Spleen (tissue), 11 donors: ENCODE measurements around the gene ENDOD1. TPM values are rescaled to one million over a fixed set of nuclear protein-coding genes. Genes with fewer than 3 reads are reported as not detected.

Experiments used
- DNase-seq: peaks from one replicate; pipeline ENCODE4 v3.0.0-alpha.2; 2020
- H3K27ac ChIP-seq, 8 donors: fragments of 200-600 bp; sonication (generic) in 7 of 8; 1 replicate in 4 of 8; 2 replicates in 4 of 8; pipeline versions ENCODE4 v1.5.0 to v1.8.0; 2016 to 2021; ENCODE audit warnings: inconsistent platforms in 4 of 8, mild to moderate bottlenecking in 4 of 8, moderate library complexity in 1 of 8
- H3K27me3 ChIP-seq, 7 donors: fragments of 200-600 bp; sonication (generic) in 6 of 7; replicated peaks in 1 of 7; 1 replicate in 4 of 7; 2 replicates in 3 of 7; pipeline versions ENCODE4 v1.5.0 to v1.8.0; 2016 to 2021; ENCODE audit warnings: inconsistent platforms in 3 of 7, mild to moderate bottlenecking in 1 of 7
- H3K36me3 ChIP-seq, 6 donors: fragments of 200-600 bp; sonication (generic) in 5 of 6; 1 replicate in 4 of 6; 2 replicates in 2 of 6; pipeline versions ENCODE4 v1.5.0 to v1.8.0; 2016 to 2021; ENCODE audit warnings: inconsistent platforms in 2 of 6
- H3K4me1 ChIP-seq, 6 donors: fragments of 200-600 bp; sonication (generic) in 5 of 6; 1 replicate in 3 of 6; 2 replicates in 3 of 6; pipeline versions ENCODE4 v1.5.0 to v1.8.0; 2016 to 2021; ENCODE audit warnings: inconsistent platforms in 3 of 6
- H3K4me3 ChIP-seq, 8 donors: fragments of 200-600 bp; sonication (generic) in 7 of 8; 1 replicate in 4 of 8; 2 replicates in 4 of 8; pipeline versions ENCODE4 v1.5.0 to v1.8.0; 2016 to 2021; ENCODE audit warnings: inconsistent platforms in 4 of 8, mild to moderate bottlenecking in 4 of 8, moderate library complexity in 2 of 8
- H3K9me3 ChIP-seq, 8 donors: fragments of 200-600 bp; sonication (generic) in 7 of 8; 1 replicate in 4 of 8; 2 replicates in 4 of 8; pipeline versions ENCODE4 v1.5.0 to v1.8.0; 2016 to 2021; ENCODE audit warnings: inconsistent platforms in 4 of 8
- POLR2A ChIP-seq, 3 donors: fragments of 450-650 bp; IDR thresholded peaks; one replicate each; pipeline ENCODE4 v1.5.1; 2017; ENCODE audit warnings: antibody characterized with exemption in 3 of 3, mild to moderate bottlenecking in 1 of 3
- POLR2AphosphoS5 ChIP-seq, 3 donors: sonication (generic); formaldehyde crosslinking; IDR thresholded peaks; one replicate each; pipeline ENCODE4 v1.5.1; 2017; ENCODE audit warnings: antibody characterized with exemption in 3 of 3
- WGBS, 5 donors: extraction: QIAGEN DNeasy Blood & Tissue Kit in 3 of 5; methylation state at CpG; one replicate each; pipeline versions ENCODE4 v1.1.5 to v1.1.7; 2013 to 2018; 5-methylcytosine and 5-hydroxymethylcytosine counted together
- intact Hi-C: fragments of 100-400 bp; cut with DNase I; formaldehyde crosslinking; loops from one replicate; pipeline ENCODE4 v1.15.0; 2023; ENCODE audit warnings: low total_unique reads
- polyA plus RNA-seq, 3 donors: library from polyadenylated mRNA; stranded (reverse); fragments of 200-250 nt; gene quantifications; one replicate each; pipeline ENCODE4 v1.2.1, GENCODE V29; 2013
- total RNA-seq, 7 donors: library from RNA; depleted of rRNA in 3 of 7; stranded (reverse); fragments of >200 nt in 3 of 7; fragmentation: NEBNext Ultra II Directional in 4 of 7; extraction: Animal tissue kit (Norgen Biotek cat#: 25700) in 4 of 7; gene quantifications; one replicate each; pipeline versions ENCODE4 v1.1.0 to v1.2.1, GENCODE V29; 2016 to 2021
- TF ChIP-seq, protein P1 (sequence below), 11 experiments: fragments of 200-600 bp in 7 of 11; fragments of 450-650 bp in 4 of 11; sonication (generic) in 4 of 11; IDR thresholded peaks in 8 of 11; conservative IDR thresholded peaks in 3 of 11; 1 replicate in 7 of 11; 2 replicates in 4 of 11; pipeline versions ENCODE4 v1.4.0 to v1.8.0; 2016 to 2021; ENCODE audit warnings: antibody characterized with exemption in 11 of 11, inconsistent platforms in 4 of 11, mild to moderate bottlenecking in 1 of 11
- donor health status: healthy with polysubstance abuse.
- donor health status: DM: no; HTN: no; CAD: no; lungs with moderate emphysema.
- donor health status: DM: no; HTN: no; CAD: no.
- donor health status: Bipolar disorder and iron deficiency.
- donor health status: healthy.
- donor health status: DM: no; HTN: no; CAD: no.
- donor health status: DM: yes; HTN: yes; CAD: no.

The ENDOD1 gene
- total and polyA plus RNA-seq, 10 donors: 6.3 to 80.5 (median 58.4) TPM

DNA sequence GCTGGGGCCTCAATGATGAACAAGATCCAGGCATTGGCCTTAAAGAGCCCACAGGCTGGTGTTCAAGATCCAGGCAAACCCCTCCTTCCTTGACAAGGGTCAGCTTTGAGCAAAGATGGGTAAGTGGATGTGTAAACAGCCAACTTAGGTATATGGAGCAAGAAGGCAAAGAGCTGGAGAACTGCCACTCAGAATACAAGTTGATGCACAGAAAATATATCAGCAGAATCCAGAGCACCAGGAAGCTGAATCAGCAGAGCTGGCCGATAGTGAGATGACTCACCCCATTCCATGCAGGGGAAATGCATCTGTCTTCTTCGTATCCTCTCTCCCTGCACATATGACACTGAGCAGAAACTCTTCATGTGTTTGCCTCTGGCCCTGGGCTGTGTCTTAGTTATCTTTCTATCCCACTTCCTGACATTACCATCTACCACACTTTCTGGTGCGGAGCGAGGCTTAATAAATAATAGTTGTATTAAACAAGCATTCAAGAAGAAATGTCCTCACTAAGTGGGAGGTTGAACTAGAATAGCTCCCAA, 57.8 kb downstream of the ENDOD1 start:
- Histone ChIP-seq H3K9me3 (no peaks in the 10 kb centered on the region), H3K27me3 (no peaks in the 10 kb centered on the region), H3K4me3 (no peak overlapping the region), H3K36me3 (no peaks in the 10 kb centered on the region), H3K27ac (peak overlapping the region in 6 of 8 donors; percentile 16 to 96 (median 37)), H3K4me1 (peaks cover 10 to 55% (median 29%) of the 10 kb centered on the region in 6 donors)
- intact Hi-C loops: loop anchor here (5.0 kb wide), 1 partner anchor 70 kb away; no protein-coding TSS in a partner anchor
- TF ChIP-seq POLR2A (IDR thresholded peaks at IDR 0.05) (no peak), POLR2AphosphoS5 (IDR thresholded peaks at IDR 0.05) (peak in 1 of 3 donors; percentile 69)
- TF ChIP-seq, protein P1, sequence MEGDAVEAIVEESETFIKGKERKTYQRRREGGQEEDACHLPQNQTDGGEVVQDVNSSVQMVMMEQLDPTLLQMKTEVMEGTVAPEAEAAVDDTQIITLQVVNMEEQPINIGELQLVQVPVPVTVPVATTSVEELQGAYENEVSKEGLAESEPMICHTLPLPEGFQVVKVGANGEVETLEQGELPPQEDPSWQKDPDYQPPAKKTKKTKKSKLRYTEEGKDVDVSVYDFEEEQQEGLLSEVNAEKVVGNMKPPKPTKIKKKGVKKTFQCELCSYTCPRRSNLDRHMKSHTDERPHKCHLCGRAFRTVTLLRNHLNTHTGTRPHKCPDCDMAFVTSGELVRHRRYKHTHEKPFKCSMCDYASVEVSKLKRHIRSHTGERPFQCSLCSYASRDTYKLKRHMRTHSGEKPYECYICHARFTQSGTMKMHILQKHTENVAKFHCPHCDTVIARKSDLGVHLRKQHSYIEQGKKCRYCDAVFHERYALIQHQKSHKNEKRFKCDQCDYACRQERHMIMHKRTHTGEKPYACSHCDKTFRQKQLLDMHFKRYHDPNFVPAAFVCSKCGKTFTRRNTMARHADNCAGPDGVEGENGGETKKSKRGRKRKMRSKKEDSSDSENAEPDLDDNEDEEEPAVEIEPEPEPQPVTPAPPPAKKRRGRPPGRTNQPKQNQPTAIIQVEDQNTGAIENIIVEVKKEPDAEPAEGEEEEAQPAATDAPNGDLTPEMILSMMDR (IDR thresholded peaks at IDR 0.05 in 8 of 11, conservative IDR thresholded peaks at IDR 0.05 in 3 of 11): no peak
- DNase-seq: no peak
- 16 to 23% (median 18%) methylated on average over 4 of the region's 4 CpGs for WGBS, 5 donors

DNA sequence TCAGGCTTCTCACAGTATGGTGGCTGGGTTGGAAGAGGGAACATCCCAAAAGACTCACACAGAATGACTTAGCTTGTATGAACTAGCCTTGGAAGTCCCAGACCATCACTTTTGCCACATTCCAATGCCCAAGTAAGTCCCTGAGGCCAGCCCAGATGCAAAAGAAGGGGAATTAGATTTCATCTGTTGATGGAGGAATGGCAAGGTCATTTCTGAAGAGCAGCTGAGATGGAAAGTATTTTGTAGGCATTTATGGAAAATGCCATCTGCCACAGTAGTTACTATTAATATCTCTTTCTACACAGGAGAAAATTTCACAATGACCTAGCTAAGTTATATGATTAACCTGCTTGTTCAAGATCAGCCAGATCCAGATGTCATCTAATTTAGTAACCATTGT, 58.8 kb downstream of the ENDOD1 start:
- intact Hi-C loops: loop anchor here (5.0 kb wide), 1 partner anchor 71 kb away; no protein-coding TSS in a partner anchor
- no peaks in the 10 kb centered on the region for H3K27me3 ChIP-seq
- no peaks in the 10 kb centered on the region for H3K36me3 ChIP-seq
- TF ChIP-seq, protein P1 (IDR thresholded peaks at IDR 0.05 in 8 of 11, conservative IDR thresholded peaks at IDR 0.05 in 3 of 11): no peak
- TF ChIP-seq POLR2A (IDR thresholded peaks at IDR 0.05) (no peak), POLR2AphosphoS5 (IDR thresholded peaks at IDR 0.05) (no peak)
- H3K9me3 ChIP-seq: no peaks in the 10 kb centered on the region
- no peak for DNase-seq
- peaks cover 17 to 64% (median 38%) of the 10 kb centered on the region in 6 donors for H3K4me1 ChIP-seq
- peak overlapping the region in 6 of 8 donors; percentile 25 to 96 (median 92) for H3K27ac ChIP-seq
- H3K4me3 ChIP-seq: no peak overlapping the region

DNA sequence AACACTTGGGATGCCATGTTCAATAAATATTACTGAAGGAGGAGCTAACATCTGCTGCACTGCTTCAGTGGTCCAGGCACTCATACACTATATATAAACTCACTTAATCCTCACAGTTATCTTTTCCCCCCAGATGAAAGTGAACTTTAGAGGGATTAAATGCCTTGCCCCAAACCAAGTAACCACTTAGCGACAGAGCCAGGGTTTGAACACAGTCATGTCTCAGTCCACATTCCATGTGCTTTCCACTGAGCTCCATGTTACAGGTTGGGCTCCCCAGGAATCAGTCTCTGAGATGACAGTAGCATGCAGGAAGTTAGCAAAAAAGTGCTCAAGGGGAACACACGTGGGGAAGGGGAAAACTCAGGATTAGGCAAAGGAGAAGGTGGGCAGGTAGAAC, 59.3 kb downstream of the ENDOD1 start:
- H3K9me3 ChIP-seq: no peaks in the 10 kb centered on the region
- no peak for DNase-seq
- H3K36me3 ChIP-seq: no peaks in the 10 kb centered on the region
- 53 to 66% (median 59%) methylated on average over 2 of the region's 2 CpGs for WGBS, 5 donors
- peak overlapping the region in 7 of 8 donors; percentile 41 to 96 (median 92) for H3K27ac ChIP-seq
- intact Hi-C loops: loop anchor here (5.0 kb wide), 1 partner anchor 72 kb away; no protein-coding TSS in a partner anchor
- peaks cover 22 to 70% (median 43%) of the 10 kb centered on the region in 6 donors for H3K4me1 ChIP-seq
- no peak overlapping the region for H3K4me3 ChIP-seq
- TF ChIP-seq POLR2AphosphoS5 (IDR thresholded peaks at IDR 0.05) (no peak), POLR2A (IDR thresholded peaks at IDR 0.05) (no peak)
- TF ChIP-seq, protein P1 (IDR thresholded peaks at IDR 0.05 in 8 of 11, conservative IDR thresholded peaks at IDR 0.05 in 3 of 11): no peak
- H3K27me3 ChIP-seq: no peaks in the 10 kb centered on the region

DNA sequence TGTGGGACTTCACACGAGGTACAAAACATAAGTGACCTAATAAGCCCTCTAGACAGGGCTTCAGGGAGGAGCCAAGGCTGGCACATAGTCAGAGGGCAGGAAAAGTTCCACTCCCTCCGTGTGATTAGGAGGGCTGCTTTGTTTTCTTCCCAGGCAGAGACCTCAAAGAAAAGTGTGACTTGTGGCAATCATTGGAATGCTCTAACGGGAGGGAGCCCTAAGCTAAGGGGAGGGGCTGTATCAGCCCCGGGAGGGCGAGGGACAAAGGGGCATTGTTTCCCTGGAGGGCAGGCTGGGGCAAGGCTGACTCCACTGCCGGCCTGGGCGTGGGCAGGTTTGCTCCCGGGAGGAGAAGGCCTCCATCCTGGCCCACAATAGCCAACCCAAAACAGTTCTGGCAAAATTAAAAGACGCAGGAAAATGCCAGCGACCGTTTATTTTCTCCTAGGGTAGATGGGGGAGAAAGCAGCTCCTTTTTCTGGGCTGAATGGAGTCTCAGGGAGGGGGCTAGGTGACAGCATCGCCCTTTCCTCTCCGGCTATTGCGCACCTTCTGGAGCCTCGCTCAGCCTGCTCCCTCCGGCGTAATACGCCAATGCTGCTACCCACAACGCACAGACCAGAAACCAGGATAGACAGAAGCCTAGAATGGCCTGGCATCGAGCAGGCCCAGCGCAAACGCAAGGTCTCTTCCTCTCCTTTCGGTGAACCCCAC, 60.2 kb downstream of the ENDOD1 start:
- Histone ChIP-seq H3K36me3 (no peaks in the 10 kb centered on the region), H3K4me3 (peak overlapping the region in 6 of 8 donors; percentile 59 to 83 (median 63)), H3K4me1 (peaks cover 27 to 78% (median 51%) of the 10 kb centered on the region in 6 donors), H3K27me3 (no peaks in the 10 kb centered on the region), H3K27ac (peak overlapping the region; percentile 70 to 96 (median 92)), H3K9me3 (no peaks in the 10 kb centered on the region)
- peak; percentile 32 to 78 (median 76) for TF ChIP-seq POLR2AphosphoS5 (IDR thresholded peaks at IDR 0.05)
- TF ChIP-seq POLR2A (IDR thresholded peaks at IDR 0.05): no peak
- WGBS, 5 donors: 41 to 56% (median 48%) methylated on average over 21 to 23 of the region's 23 CpGs
- intact Hi-C loops: loop anchor here (5.0 kb wide), 3 partner anchors 73 to 617 kb away; no protein-coding TSS in a partner anchor
- DNase-seq: peak; percentile 85
